Measurements from ENCODE around the gene RXFP4.

DNA sequence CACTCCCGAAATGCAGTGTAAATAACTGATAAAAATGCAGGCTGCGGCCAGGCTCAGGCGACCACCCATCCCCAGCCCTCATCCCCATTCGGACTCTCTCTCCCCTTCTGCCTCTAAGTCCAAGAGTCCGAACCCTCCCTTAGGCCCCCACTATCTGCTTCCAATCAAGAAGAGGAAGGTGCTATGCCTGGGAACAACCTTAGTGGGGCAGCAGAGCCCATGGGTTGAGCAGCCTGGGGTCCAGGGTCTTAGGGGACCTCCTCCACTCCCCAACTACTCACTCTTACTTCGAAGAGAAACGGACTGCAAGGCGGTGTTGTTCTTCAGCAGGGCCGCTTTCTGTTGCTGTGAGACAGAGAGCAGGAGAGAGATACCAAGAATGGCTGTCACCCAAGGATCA is 24.7 kb downstream of the RXFP4 start:
- no peak for TF ChIP-seq POLR2A (IDR thresholded peaks at IDR 0.05)
- TF ChIP-seq, protein P1, sequence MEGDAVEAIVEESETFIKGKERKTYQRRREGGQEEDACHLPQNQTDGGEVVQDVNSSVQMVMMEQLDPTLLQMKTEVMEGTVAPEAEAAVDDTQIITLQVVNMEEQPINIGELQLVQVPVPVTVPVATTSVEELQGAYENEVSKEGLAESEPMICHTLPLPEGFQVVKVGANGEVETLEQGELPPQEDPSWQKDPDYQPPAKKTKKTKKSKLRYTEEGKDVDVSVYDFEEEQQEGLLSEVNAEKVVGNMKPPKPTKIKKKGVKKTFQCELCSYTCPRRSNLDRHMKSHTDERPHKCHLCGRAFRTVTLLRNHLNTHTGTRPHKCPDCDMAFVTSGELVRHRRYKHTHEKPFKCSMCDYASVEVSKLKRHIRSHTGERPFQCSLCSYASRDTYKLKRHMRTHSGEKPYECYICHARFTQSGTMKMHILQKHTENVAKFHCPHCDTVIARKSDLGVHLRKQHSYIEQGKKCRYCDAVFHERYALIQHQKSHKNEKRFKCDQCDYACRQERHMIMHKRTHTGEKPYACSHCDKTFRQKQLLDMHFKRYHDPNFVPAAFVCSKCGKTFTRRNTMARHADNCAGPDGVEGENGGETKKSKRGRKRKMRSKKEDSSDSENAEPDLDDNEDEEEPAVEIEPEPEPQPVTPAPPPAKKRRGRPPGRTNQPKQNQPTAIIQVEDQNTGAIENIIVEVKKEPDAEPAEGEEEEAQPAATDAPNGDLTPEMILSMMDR (IDR thresholded peaks at IDR 0.05) = no peak

Data from testis (tissue), 2 donors.